Activated CD4-positive, alpha-beta T cell treated with anti-CD3 and anti-CD28 coated beads for 4 hours (primary cell): ENCODE measurements around the gene CATSPERD.
"Not testable (repeated sequence)": the region's sequence is repeated elsewhere in the genome, so short reads cannot be mapped to it uniquely, and the experiment has no call there.

Source experiments
- DNase-seq, 2 donors: peaks; one replicate each; pipeline ENCODE4 v3.0.0-alpha.2; 2020

Gene CATSPERD

DNA sequence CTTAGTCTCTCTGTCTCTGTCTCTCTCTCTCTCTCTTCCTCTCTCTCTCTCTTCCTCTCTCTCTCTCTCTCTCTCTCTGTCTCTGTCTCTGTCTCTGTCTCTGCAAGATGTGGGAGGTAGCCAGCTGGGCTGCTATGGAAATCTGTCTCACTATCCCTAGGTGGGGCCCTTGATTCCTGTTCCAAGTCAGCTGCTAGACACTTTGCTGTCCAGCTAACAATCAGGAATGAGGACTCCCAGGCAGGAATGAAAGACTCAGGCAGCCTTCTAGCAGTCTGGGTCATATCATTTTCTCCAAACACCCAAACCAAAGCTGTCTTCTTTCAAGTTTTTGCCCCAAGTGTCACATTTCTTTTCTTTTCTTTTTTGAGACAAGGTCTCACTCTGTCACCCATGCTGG is 23.2 kb downstream of the CATSPERD start:
- DNase-seq, result no peak

GRCh38 chr19:5744999-5745398 is 24.6 kb downstream of the CATSPERD start:
- DNase-seq, result not testable (repeated sequence)

DNA sequence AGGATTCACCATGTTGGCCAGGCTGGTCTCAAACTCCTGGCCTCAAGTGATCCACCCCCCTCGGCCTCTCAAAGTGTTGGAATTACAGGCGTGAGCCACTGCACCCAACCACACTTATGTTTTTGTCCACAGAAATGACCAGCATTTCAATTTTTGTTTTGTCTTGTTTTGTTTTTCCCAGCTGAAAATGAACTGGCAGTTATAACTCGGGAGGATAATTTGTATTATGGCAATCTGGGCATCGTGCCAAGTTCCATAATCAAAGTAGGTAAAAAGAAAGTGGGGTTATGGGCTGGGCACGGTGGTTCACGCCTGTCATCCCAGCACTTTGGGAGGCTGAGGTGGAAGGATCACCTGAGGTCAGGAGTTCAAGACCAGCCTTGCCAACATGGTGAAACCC is 28.5 kb downstream of the CATSPERD start:
- not testable (repeated sequence) for DNase-seq

- no peak for DNase-seq
Observed at GRCh38 chr19:5749505-5749904, 29.1 kb downstream of the CATSPERD start.

DNA sequence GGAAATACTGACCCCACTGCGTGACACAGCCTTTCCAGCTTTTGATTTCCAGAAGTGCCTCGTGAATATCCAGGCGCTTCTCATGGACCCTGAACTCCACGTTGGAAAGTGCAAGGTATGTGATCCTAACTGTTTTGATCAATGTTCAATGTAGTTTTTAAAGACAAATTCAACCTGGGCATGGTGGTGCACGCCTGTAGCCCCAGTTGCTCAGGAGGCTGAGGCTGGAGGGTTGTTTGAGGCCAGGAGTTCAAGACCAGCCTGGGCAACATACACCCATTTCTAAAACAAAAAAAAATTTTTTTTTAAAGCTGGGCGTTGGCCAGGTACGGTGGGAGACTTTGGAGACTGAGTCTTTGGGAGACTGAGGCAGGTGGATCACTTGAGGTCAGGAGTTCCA is 31.3 kb downstream of the CATSPERD start:
- DNase-seq, result no peak

DNA sequence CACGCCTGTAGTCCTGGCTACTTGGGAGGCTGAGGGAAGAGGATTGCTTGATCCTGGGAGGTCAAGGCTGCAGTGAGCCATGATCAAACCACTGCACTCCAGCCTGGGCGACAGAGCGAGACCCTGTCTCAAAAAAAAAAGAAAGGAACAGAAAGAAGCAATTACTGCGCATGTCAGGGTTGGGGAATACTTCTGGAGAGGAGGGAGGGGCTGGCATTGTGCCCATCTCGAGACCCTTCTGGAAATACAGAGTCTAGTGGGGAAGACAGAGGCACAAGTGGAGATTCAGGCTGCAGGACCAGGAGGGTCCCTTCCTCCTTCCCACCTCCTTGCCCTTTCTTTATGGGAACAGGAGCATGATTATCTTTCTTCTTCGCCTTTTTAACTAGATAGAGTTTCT is 33.3 kb downstream of the CATSPERD start:
- DNase-seq, result no peak

DNA sequence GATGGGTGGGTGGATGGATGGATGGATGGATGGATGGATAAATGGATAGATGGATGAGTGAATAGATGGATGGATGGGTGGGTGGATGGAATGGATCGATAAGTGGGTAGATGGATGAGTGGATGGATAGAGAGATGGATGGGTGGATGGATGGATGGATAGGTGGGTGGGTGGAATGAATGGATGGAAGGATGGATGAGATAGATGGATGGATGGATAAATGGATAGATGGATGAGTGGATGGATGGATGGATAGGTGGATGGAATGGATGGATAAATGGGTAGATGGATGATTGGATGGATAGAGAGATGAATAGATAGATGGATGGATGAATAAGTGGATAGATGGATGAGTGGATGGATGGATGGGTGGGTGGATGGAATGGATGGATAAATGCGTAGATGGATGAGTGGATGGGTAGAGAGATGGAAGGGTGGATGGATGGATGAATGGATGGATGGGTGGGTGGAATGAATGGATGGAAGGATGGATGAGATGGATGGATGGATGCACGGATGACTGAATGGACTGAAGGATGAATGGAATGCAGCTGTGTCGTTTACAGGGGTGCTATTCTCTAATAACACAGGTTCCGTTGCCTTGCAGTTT is 42.3 kb downstream of the CATSPERD start:
- no peak for DNase-seq

- DNase-seq, result no peak
Observed at GRCh38 chr19:5765220-5765619, 44.8 kb downstream of the CATSPERD start.

DNA sequence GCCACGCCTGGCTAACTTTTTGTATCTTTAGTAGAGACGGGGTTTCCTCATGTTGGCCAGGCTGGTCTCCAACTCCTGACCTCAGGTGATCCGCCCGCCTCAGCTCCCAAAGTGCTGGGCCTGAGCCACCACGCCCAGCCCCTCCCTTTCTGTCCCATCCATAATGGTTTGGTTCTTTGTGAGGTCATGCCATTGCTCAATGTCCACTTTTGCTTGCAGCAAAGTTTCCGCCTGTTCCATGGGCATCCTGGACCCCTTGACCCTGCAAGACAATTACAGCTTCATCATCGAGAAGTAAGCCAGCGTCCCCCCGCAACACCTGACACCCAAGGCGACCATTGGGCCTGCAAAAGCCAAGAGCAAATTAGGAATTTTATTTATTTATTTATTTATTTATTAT is 47.5 kb downstream of the CATSPERD start:
- DNase-seq, result no peak

DNA sequence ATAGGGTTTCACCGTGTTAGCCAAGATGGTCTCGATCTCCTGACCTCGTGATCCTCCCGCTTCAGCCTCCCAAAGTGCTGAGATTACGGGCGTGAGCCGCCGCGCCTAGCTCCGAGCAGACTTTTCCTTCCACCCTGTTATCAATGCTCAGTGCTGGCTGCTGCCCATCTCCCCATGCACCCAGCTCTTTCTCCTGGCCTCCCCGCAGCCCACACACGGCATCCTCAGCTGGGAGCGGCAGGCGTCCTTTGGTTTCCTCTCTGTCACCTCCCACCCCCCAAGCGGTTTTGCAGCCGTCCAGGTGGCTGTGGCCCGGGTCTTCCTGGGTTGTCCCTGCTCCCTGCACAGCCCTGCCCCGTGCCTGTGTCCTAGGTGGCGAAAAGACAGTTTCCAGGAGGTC is 52.0 kb downstream of the CATSPERD start:
- no peak for DNase-seq

DNA sequence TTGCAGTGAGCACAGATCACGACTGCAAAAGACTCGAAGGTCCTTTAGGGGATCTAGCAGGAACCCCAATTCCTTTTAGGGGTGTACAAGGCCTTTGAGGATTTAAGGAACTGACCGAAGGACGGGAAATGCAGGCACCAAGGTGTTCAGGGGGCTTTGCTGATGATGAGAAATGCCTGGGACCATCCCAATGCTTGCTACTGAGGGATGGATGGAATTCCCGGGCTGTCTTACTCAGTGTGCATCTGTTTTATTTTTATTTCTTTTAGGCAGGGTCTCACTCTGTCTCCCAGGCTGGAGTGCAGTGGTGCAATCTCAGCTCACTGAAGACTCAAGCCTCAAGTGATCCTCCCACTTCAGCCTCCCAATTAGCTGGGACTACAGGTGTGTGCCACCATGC is 52.8 kb downstream of the CATSPERD start:
- no peak for DNase-seq

- DNase-seq, result no peak
Observed at GRCh38 chr19:5774921-5775320, 54.5 kb downstream of the CATSPERD start.

DNA sequence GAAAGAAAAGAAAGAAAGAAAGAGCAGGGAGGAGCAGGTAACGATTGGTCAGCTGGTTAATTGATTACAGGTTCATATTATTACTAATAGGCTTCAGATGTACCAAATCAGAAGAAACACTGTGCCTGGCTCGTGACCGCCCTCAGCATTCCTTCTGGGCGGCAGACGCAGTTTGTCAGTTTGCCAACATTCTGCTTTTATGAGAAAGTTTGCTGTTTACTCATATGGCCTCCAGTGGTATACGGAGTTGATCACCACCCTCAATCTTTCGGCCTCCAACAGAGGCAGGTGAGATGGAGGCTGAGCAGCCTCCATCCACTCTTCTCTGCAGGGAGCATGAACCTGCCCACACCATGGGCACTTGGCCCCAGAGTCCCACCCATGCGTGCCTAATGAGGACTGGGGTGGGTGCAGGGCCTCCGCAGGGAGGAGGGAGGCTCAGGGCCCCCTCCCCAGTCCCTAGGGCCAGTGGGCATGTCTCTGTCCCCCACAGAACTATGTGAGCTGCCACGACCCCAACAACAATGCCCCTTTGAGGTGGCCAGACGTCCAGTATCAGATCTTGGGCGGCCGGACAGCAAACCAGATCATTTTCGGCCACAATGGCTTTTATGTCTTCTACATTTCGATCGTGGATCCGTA is 55.4 kb downstream of the CATSPERD start:
- no peak for DNase-seq

DNA sequence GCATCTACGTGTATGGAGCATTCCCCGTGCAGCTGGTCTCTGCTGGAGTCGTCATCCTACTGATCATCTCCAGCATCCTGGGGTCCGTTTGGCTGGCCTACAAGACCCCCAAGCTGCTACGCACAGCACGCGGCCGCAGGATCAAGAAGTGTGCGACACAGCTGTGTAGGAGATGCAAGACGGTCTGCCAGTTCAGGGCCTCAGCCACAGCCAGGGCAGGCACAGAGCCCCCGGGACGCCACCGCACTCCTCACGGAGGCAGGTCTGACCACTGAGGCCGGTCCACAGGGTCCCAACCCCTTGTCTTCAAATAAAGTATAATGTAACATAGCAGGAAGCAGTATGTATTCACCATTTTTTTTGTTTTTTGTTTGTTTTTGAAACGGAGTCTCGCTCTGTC is 58.0 kb downstream of the CATSPERD start:
- DNase-seq, result no peak

- DNase-seq, result not testable (repeated sequence)
Observed at GRCh38 chr19:5780916-5781315, 60.5 kb downstream of the CATSPERD start.

DNA sequence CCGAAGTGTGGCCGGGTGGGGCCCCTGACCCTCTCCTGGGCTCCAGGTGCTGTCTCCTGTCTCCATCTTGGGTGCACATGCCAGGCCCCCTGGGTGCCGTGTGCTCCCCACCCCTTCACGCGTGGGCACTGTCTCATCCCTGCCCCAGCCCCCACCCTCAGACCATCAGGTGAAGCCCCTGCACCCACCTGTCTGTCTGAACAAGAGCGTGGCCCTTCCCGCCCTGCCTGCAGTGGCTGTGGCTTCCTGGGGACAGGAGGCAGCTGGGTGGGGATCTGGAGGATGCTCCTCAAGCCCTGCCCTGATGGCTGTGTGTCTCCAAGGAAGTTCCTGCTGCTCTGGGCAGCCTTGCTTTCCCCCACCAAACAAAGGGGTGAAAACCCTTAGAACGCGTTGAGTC is 61.9 kb downstream of the CATSPERD start:
- DNase-seq, result no peak

- DNase-seq, result no peak
Observed at GRCh38 chr19:5782945-5783919, 62.8 kb downstream of the CATSPERD start.

DNA sequence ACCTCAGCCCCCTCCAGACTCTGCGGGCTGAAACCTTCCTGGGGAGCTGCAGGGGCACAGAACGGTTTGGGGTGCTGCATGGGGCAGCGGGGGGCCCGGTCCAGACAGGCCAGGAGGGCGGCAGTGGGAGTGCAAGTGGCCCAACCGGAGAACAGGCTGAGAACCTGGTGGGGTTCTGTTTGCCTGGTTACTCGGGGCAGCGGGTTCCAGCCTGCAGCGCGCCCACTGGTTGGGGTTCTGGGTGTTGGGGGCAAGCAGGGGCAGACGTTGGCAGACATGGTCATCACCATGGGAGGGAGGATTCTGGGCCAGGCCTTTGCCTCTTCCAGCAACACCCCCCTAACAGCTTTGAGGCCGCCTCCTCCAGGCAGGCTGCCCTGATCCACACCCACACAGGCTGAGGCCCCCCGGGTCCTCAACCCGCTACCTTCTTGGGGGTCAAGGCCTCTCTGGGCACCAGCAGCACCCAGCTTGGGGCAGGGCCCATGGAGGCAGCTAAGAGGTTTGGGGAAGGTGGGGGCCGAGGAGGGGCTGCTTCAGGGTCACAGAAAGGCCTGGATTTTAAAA is 64.2 kb downstream of the CATSPERD start, which contains the start of gene PRR22:
PRR22 (minus strand) TSS at position 166 of the 567 bp plus-strand sequence; CDS start at position 80, 86 bp downstream.
- DNase-seq, result no peak

- DNase-seq, result no peak
Observed at GRCh38 chr19:5785423-5785822, 65.0 kb downstream of the CATSPERD start.

DNA sequence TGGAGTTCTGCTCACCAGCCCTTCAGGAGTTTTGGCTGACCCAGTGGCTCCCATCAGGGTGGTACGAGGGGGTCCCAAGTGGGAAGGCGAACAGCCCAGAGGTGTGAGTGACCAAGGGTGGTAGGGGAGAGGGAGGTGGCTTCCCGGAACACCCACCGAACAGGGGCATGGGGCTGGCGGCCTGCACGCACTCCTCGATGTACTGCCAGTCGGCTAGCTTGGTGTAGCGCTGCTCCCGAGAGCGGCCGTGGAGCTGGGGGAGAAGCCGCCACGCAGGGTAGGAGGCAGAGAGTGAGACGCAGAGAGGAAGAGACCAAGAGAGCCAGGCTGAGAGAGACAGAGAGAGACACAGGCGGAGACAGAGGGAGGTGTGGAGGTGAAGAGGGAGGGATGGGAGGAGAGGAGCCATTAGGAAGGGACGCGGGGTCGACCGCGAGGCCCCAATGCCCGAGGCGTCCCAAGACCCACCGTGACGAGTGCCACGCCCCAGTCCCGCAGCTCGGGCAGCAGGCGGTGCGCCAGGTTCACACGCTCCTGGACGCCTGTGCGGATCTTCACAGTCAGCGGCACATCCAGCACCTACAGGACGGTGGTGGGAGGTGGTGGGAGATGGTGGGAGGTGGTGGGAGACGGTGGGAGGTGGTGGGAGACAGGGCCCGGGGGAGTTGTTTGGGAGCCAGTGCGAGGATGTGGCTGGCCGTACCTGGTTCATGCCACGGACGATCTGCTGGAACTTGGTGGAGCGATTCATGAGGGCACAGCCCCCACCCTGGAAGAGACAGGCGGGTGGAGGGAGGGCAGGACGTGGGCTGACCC is 66.4 kb downstream of the CATSPERD start:
- DNase-seq, result no peak

DNA sequence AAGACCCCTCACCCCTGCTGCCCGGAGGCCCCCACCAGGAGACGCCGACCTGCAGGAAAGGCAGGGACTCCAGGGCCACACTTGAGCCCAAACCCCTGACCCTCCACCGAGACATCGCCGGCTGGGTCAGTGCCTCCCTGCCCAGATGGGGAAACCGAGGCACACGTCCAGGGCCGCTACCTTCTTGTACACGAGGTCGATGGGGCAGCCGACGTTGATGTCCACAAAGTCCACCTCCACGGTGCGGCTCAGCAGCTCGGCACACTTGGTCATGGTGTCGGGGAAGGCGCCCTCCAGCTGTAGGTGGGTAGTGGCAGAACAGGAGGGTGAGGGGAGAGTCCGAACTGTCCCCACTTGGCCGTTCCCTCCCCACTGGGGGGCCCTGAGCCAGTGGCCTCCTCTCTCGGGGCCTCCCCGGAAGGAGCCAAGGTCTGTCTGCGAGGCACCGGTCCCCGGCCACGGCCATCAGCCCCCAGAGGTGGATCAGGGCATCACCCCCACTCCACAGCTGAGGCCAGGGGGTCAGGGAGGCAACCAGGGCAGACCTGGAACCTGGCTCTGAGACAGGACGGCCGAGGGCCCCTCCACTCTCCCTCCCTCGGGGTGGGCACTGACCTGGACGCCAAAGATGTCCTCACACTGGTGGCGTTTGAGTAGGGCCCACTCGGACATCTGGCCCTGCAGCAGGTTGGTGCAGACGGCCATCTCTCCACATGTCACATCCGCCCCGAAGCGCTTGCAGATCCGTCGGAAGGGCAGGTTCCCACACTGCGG is 67.2 kb downstream of the CATSPERD start:
- no peak for DNase-seq

- DNase-seq, result no peak
Observed at GRCh38 chr19:5788422-5788821, 68.0 kb downstream of the CATSPERD start.
